Keratinocyte (primary cell): ENCODE results near the gene MYL4.

Experiments used
- CTCF ChIP-seq, 3 experiments: IDR thresholded peaks in 1 of 3; conservative IDR thresholded peaks in 1 of 3; optimal IDR thresholded peaks in 1 of 3; 2 replicates in 2 of 3; 3 replicates in 1 of 3; pipeline versions ENCODE3 to v1.5.1; 2011; ENCODE audit warnings: low read length in 3 of 3, mild to moderate bottlenecking in 3 of 3, moderate library complexity in 2 of 3, control low read depth in 1 of 3, inconsistent platforms in 1 of 3; ENCODE audit not compliant: insufficient read depth in 2 of 3; ENCODE audit errors: extremely low read depth in 1 of 3
- EZH2 ChIP-seq: IDR thresholded peaks from one replicate; pipeline ENCODE4 v1.6.1; 2012; ENCODE audit warnings: inconsistent platforms, mild to moderate bottlenecking, low read length, moderate library complexity

GRCh38 chr17:47270946-47271705, 62.0 kb downstream of the MYL4 start:
- TF ChIP-seq EZH2 = no peak
- no peak for TF ChIP-seq CTCF (optimal IDR thresholded peaks at IDR 0.05 in 1 of 3, IDR thresholded peaks at IDR 0.05 in 1 of 3, conservative IDR thresholded peaks at IDR 0.05 in 1 of 3; ENCODE audit: extremely low read depth in 1 of 3, insufficient read depth in 2 of 3, low read length in 3 of 3)
